Measurements from ENCODE around the gene GLOD5.

GLOD5 gene

DNA sequence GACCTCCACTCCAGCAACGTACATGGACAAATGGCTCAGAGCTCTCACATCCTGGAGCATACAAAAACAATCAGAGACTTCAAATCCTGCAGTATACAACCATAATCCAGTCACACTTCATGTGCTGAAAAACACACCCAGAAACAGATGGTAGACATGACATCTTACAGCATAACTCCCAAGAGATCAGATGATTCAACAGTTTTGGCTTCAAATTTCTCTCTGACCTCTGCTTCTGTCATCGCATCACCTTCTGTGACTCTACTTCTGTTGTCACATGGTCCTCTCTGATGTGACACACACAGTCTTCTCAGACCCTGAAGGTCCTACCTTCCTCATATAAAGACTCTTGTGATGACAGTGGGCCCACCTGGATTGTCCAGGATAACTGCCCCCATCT lies 46.5 kb upstream of the GLOD5 start:
- no peaks in the 10 kb centered on the region for H3K79me2 ChIP-seq (ENCODE audit: insufficient read depth, low read depth)
- H3K9ac ChIP-seq = no peak overlapping the region
- H3K4me2 ChIP-seq = no peak overlapping the region
- no peak overlapping the region for H3K27ac ChIP-seq
- H3K4me1 ChIP-seq (ENCODE audit: low read depth, poor library complexity, severe bottlenecking) = no peaks in the 10 kb centered on the region
- no peaks in the 10 kb centered on the region for H3K36me3 ChIP-seq (ENCODE audit: insufficient read depth)
- no peaks in the 10 kb centered on the region for H4K20me1 ChIP-seq (ENCODE audit: insufficient read depth)
- H3K4me3 ChIP-seq (IDR thresholded peaks at IDR 0.05; ENCODE audit: insufficient read depth, low read depth, low read length) = no peak overlapping the region
- H2AFZ ChIP-seq (ENCODE audit: low read depth) = no peak overlapping the region
- H3K27me3 ChIP-seq (ENCODE audit: insufficient read depth, low read depth) = no peaks in the 10 kb centered on the region
- TF ChIP-seq, protein P1, sequence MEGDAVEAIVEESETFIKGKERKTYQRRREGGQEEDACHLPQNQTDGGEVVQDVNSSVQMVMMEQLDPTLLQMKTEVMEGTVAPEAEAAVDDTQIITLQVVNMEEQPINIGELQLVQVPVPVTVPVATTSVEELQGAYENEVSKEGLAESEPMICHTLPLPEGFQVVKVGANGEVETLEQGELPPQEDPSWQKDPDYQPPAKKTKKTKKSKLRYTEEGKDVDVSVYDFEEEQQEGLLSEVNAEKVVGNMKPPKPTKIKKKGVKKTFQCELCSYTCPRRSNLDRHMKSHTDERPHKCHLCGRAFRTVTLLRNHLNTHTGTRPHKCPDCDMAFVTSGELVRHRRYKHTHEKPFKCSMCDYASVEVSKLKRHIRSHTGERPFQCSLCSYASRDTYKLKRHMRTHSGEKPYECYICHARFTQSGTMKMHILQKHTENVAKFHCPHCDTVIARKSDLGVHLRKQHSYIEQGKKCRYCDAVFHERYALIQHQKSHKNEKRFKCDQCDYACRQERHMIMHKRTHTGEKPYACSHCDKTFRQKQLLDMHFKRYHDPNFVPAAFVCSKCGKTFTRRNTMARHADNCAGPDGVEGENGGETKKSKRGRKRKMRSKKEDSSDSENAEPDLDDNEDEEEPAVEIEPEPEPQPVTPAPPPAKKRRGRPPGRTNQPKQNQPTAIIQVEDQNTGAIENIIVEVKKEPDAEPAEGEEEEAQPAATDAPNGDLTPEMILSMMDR (conservative IDR thresholded peaks at IDR 0.05; ENCODE audit: low read depth, low read length) = no peak

DNA sequence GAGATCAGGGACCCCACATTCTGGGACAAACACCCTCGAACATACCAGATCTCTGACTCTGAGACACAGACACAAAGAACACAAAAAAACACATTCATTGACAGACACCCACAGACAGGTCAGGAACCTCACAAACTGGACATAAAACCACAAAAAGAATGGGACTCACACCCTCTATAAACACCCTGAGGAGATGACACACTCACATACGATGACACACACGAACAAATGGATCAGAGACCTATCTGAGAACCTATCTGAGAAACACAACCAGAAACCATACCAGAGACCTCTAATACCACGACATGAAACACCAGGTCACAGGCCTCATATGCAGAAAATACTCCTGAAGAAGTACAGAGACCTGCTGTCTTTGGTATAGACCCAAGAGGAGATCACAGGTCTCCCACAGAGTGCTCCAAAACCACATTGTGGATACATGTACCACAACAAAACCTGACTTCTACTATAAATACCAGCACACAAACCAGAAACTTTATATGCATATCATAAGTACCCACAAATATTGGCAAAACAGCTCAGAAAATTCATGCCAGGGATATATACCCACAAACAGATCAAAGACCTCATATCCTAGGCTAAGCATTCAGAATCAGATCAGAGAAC lies 45.6 kb upstream of the GLOD5 start:
- Histone ChIP-seq H3K9ac (no peak overlapping the region), H3K36me3 (ENCODE audit: insufficient read depth) (no peaks in the 10 kb centered on the region), H3K4me3 (IDR thresholded peaks at IDR 0.05; ENCODE audit: insufficient read depth, low read depth, low read length) (no peak overlapping the region), H2AFZ (ENCODE audit: low read depth) (no peak overlapping the region), H3K27me3 (ENCODE audit: insufficient read depth, low read depth) (no peaks in the 10 kb centered on the region), H3K4me2 (no peak overlapping the region), H3K4me1 (ENCODE audit: low read depth, poor library complexity, severe bottlenecking) (no peaks in the 10 kb centered on the region), H3K27ac (no peak overlapping the region), H3K79me2 (ENCODE audit: insufficient read depth, low read depth) (no peaks in the 10 kb centered on the region), H4K20me1 (ENCODE audit: insufficient read depth) (no peaks in the 10 kb centered on the region)
- TF ChIP-seq, protein P1 (conservative IDR thresholded peaks at IDR 0.05; ENCODE audit: low read depth, low read length) = no peak

DNA sequence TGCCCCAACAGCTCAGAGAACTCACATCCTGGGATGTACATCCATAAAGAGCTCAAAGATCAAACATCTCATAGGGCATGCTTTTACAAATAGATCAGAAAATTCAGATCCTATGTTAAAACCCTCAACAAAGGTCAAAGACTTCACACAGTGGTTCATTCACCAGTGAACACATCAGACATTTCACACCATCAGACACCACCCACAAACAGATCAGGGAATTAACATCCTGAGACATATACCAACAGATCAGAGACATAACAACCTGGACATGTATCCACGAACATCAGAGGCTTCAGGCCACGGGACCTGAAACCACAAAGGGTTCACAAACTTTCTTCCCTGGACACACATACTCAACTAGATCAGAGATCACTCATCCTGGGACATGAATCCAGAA lies 41.6 kb upstream of the GLOD5 start:
- Histone ChIP-seq H3K4me2 (no peak overlapping the region), H3K36me3 (ENCODE audit: insufficient read depth) (no peaks in the 10 kb centered on the region), H2AFZ (ENCODE audit: low read depth) (no peak overlapping the region), H3K79me2 (ENCODE audit: insufficient read depth, low read depth) (no peaks in the 10 kb centered on the region), H3K9ac (no peak overlapping the region), H3K27me3 (ENCODE audit: insufficient read depth, low read depth) (no peaks in the 10 kb centered on the region), H3K4me1 (ENCODE audit: low read depth, poor library complexity, severe bottlenecking) (no peaks in the 10 kb centered on the region), H4K20me1 (ENCODE audit: insufficient read depth) (no peaks in the 10 kb centered on the region), H3K27ac (no peak overlapping the region), H3K4me3 (IDR thresholded peaks at IDR 0.05; ENCODE audit: insufficient read depth, low read depth, low read length) (no peak overlapping the region)
- TF ChIP-seq, protein P1 (conservative IDR thresholded peaks at IDR 0.05; ENCODE audit: low read depth, low read length) = no peak

DNA sequence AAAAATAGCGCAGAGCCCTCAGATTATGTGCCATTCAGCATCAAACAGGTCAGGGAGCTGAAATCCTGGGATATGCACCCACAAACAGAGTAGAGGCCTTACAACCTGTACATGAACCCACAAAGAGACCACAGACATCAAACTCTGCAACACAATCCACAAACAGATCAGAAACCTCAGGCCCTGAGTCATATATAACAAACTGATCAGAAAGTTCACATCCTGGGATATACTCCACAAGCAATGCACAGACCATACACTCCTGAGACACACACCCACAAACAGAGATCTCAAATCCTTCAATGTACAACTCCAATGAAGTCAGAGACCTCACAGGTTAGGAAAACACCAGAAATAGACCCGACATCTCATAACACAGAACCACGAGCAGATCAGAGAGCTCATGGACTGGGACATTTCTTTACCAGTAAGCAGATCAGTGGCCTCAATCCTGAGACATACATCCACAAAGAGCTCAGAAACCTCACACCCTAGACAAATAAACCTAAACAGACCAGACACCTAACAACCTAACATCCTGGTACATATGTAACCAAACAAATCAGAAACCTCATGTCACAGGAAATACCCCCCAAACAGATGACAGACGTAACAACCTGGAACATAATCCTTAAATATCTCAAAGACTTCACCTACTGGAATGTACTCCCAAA lies 40.8 kb upstream of the GLOD5 start:
- Histone ChIP-seq H4K20me1 (ENCODE audit: insufficient read depth) (no peaks in the 10 kb centered on the region), H2AFZ (ENCODE audit: low read depth) (no peak overlapping the region), H3K27me3 (ENCODE audit: insufficient read depth, low read depth) (no peaks in the 10 kb centered on the region), H3K36me3 (ENCODE audit: insufficient read depth) (no peaks in the 10 kb centered on the region), H3K4me3 (IDR thresholded peaks at IDR 0.05; ENCODE audit: insufficient read depth, low read depth, low read length) (no peak overlapping the region), H3K4me2 (no peak overlapping the region), H3K27ac (no peak overlapping the region), H3K4me1 (ENCODE audit: low read depth, poor library complexity, severe bottlenecking) (no peaks in the 10 kb centered on the region), H3K79me2 (ENCODE audit: insufficient read depth, low read depth) (no peaks in the 10 kb centered on the region), H3K9ac (no peak overlapping the region)
- TF ChIP-seq, protein P1 (conservative IDR thresholded peaks at IDR 0.05; ENCODE audit: low read depth, low read length) = no peak
